NCI-H1105 (cell line): Measurements from ENCODE around the gene SMPD1.

Experiments
- DNase-seq: peaks from one replicate; lab custom pipeline; 2025; lab: John Stamatoyannopoulos, UW

The SMPD1 gene

DNA sequence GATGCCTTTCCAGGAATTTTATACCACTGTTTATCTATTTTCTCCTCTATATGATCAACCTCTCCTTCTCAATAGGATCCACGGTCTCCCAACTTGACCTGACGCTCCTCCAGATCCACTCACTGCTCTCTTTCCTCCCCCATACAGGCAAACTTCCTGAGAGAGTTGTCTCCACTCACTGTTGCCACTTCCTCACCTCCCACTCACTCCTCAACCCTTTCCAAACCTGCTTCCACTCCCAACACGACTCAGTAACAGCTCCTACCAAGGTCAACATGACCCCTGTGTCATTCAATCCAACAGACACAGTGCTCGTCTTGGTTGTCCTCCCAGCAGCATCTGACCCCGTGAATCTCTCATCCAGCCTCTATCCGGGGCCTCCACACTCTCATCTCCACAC is 25.5 kb downstream of the SMPD1 start:
- DNase-seq, result no peak

DNA sequence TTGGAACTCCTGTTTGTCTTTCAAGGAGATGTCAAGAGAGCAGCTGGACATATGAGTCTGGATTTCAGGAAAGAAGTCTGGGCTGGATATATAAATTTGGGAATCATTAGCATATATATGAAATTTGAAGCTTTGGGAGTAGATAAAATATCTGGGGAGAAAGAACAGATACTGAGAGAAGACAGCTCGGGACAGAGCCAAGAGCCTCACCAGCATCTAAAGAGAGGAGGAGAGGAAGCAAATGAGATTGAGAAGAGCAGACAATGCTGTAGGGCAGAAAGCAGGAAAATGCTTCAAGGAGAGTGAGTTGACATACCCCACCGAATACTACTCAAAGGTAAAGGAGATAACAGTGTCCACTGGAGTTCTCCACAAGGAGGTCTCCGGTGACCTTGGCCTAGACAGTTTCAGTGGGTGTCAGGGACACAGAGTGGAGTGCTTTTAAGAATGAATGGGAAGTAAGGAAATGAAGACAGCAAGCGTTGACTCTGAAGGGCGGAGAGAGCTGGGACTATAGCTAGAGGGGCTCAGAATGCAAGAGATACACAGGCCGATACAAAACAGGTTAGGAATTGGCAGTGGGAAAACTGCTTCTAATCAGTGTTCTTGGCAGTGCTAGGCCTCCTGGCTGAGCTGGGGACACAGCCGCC is 27.8 kb downstream of the SMPD1 start:
- DNase-seq, result no peak

DNA sequence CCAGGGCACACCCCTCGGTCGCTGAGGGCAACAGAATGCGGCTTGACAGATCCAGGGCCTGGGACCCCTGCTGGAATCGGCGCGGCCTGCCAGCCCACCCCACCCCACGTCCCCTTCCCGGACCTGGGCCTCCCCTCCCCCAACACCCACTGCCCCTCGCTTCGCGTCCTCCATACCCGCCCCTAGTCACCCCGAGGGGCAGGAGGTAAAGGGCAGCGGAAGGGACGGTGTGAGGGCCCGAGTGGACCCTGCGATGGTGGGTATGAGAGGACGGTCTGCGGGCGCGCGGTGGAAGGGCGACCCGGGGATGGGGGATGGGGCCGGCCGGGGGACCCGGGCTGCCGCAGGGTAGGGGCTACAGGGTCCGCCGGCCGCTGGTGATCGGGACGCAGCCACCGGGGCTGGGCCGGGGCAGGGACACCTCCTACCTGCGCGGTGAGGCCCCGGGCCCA is 28.3 kb downstream of the SMPD1 start:
- no peak for DNase-seq

GRCh38 chr11:6419009-6419631 is 28.8 kb downstream of the SMPD1 start, which contains the start of gene APBB1:
APBB1 (minus strand) TSS chr11:6419094; CDS start chr11:6411347, 7,747 bp downstream.
- peak; percentile 72 for DNase-seq

DNA sequence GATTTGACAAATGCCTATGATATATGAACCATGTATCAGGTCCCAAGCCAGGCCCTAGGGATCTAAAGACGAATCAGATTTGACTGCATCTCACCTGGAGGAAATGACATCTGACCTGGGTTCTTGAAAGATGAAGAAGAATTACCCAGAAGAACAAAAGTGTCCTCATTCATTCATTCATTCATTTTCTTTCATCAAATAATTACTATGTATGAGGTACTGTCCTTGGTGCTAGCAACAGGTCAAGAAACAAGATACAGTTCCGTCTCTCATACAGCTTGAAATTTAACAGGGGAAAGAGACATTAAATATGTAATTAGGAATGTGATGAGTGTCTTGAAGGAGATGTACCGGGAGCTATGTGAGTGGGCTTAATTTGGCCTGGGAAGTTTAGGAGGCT is 30.4 kb downstream of the SMPD1 start:
- no peak for DNase-seq

DNA sequence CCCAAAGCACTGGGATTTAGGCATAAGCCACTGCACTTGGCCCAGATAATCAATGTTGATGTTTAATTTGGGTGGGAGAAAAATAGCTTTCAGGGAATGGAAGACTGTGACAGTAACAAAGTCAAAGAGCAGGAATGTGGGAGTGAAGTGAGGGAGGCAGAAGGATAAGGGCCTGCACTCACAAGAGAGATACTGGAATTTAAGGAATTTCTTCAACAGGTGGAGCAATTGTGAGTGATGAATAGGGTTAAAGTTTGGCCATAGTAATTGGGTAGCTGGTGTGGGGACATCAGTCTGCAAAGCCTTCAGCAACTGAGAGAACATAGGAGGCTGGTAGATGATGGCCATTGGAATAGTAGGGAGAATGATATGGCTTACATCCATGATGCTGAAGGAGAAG is 37.2 kb downstream of the SMPD1 start:
- no peak for DNase-seq

DNA sequence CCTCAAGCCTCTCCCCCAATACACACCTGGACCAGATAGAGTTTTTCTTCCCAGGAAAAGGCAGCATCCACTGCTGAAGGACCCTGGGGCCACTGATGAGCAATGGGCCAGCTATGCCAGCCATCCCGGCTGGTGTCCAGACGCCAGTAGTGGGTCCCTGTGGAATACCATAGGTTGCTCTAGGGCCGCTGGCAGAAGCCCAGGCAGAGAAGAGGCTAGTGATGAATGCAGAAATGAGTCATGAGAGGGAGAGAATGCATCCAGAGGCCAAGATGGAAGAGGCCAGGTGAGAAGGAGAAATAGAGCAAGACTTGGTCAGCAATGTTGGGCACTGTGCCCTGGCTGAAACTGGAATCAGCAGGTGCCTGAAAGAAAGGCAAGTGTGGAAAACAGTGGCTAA is 41.6 kb downstream of the SMPD1 start:
- no peak for DNase-seq

- DNase-seq, result no peak
Measured at GRCh38 chr11:6433998-6434660, 43.9 kb downstream of the SMPD1 start.

GRCh38 chr11:6437423-6437822 is 47.1 kb downstream of the SMPD1 start:
- DNase-seq, result no peak

DNA sequence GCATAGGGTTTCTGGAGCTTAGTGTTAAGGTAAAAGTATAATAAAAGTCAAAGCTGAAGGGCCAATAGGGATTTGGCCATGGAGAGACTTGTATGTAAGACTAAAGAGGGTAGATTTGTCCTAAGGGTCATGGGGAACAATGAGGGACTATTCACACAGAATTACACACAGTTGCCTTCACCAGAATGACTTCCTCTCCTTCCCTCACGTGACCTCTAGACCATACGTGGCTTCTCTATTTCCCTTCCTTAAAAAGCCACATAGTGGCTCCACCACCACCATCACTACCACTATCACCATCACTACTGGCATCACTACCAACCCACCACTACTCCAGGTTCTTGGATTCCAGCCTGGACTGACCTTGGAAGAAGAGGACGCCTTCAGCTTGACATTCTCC is 47.7 kb downstream of the SMPD1 start:
- no peak for DNase-seq

DNA sequence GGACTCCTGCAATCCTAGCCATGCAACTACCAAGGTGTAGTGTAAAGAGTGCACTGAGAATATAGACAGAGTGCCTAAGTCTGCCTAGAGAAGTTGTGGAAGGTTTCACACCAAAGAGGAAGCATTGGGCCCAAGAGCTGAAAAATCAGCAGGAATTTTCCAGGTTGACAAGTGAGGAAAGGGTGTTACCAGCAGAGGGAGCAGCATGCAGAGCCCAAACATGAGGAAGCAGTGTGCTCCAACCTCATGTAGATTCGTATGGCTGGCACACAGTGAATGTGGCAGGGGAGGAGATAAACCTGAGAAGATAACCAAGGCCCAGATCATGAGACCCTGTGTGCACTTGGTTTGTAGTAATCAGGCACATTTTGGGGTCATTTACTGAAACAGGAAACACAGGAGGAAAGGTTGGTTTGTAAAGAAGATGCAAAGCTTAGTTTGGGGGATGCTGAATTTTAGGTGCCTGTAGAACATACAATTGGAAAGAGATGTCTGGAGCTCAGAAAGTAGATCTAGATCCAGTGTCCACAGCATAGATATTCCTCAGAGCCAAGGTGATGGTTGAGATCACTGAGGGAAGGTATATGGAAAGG is 48.8 kb downstream of the SMPD1 start:
- DNase-seq, result peak; percentile 62

GRCh38 chr11:6440906-6441358 is 50.7 kb downstream of the SMPD1 start, which contains the start of gene HPX:
HPX (minus strand) TSS chr11:6440987; CDS start chr11:6440963, 24 bp downstream.
- no peak for DNase-seq

DNA sequence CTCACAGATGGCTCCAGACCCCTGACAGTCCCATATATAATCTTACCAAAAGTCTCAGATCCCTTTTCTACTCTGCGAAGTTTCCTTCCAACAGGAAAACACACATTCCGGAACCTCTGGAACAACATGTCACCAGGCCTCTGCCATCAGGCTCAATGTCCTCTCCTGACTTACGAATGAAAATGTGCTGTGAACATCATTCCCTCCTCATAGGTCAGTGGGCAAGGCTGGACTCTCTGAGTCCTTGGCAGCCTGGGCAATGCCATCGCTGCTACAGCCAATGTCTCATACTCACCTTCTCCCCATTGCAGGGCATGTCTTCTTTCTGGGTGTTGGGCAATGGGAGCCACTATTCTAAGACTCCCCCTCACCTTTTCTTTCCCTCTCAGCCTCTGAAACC is 52.2 kb downstream of the SMPD1 start:
- no peak for DNase-seq

GRCh38 chr11:6443269-6444003 is 53.2 kb downstream of the SMPD1 start:
- peak; percentile 29 for DNase-seq
